HG02870 (cell line): Measurements from ENCODE around the gene SDK2.
"Not testable (repeated sequence)": the region's sequence is repeated elsewhere in the genome, so short reads cannot be mapped to it uniquely, and the experiment has no call there.

Experiments used
- ATAC-seq: cut with Tn5 transposase; IDR thresholded peaks from one replicate; pipeline ENCODE4 v1.9.1; 2021; ENCODE audit warnings: mild to moderate bottlenecking, moderate library complexity; ENCODE audit not compliant: unreplicated experiment

SDK2 gene

GRCh38 chr17:73492821-73493814 lies 151.1 kb downstream of the SDK2 start:
- ATAC-seq = no peak

GRCh38 chr17:73492125-73492820 lies 152.0 kb downstream of the SDK2 start:
- ATAC-seq = no peak

- ATAC-seq = no peak
Observed at GRCh38 chr17:73491648-73492047, 152.6 kb downstream of the SDK2 start.

- no peak for ATAC-seq
Observed at GRCh38 chr17:73490851-73491250, 153.4 kb downstream of the SDK2 start.

GRCh38 chr17:73489991-73490390 lies 154.3 kb downstream of the SDK2 start:
- ATAC-seq = no peak

- no peak for ATAC-seq
Observed at GRCh38 chr17:73489333-73489732, 154.9 kb downstream of the SDK2 start.

- no peak for ATAC-seq
Observed at GRCh38 chr17:73485130-73485529, 159.1 kb downstream of the SDK2 start.

GRCh38 chr17:73482894-73483293 lies 161.4 kb downstream of the SDK2 start:
- no peak for ATAC-seq

- no peak for ATAC-seq
Observed at GRCh38 chr17:73482251-73482716, 162.0 kb downstream of the SDK2 start.

- ATAC-seq = no peak
Observed at GRCh38 chr17:73481676-73482075, 162.6 kb downstream of the SDK2 start.

GRCh38 chr17:73480740-73481139 lies 163.5 kb downstream of the SDK2 start:
- no peak for ATAC-seq

GRCh38 chr17:73478768-73479424 lies 165.3 kb downstream of the SDK2 start:
- ATAC-seq = no peak

- no peak for ATAC-seq
Observed at GRCh38 chr17:73478334-73478733, 165.9 kb downstream of the SDK2 start.

GRCh38 chr17:73476890-73477350 lies 167.3 kb downstream of the SDK2 start:
- no peak for ATAC-seq

GRCh38 chr17:73474370-73474988 lies 169.8 kb downstream of the SDK2 start:
- ATAC-seq = no peak

- not testable (repeated sequence) for ATAC-seq
Observed at GRCh38 chr17:73472715-73473114, 171.5 kb downstream of the SDK2 start.

GRCh38 chr17:73471924-73472323 lies 172.3 kb downstream of the SDK2 start:
- no peak for ATAC-seq

GRCh38 chr17:73470316-73470826 lies 173.9 kb downstream of the SDK2 start:
- ATAC-seq = no peak

GRCh38 chr17:73469311-73469710 lies 174.9 kb downstream of the SDK2 start:
- ATAC-seq = no peak

GRCh38 chr17:73468221-73468620 lies 176.0 kb downstream of the SDK2 start:
- no peak for ATAC-seq
